SK-N-SH (cell line): ENCODE results near the gene CDH23.

Experiments
- EP300 ChIP-seq, 2 experiments: IDR thresholded peaks; 2 replicates each; pipeline versions ENCODE4 v1.4.0 to v1.6.1; 2012; ENCODE audit warnings: borderline replicate concordance in 1 of 2, low read depth in 1 of 2, low read length in 1 of 2
- FOSL2 ChIP-seq: IDR thresholded peaks from 2 replicates; pipeline ENCODE4 v1.4.0; 2012; ENCODE audit warnings: low read depth, mild to moderate bottlenecking, moderate library complexity, borderline replicate concordance
- FOXM1 ChIP-seq: IDR thresholded peaks from 2 replicates; pipeline ENCODE4 v1.4.0; 2012; ENCODE audit warnings: low read depth, mild to moderate bottlenecking
- MAX ChIP-seq: IDR thresholded peaks from 2 replicates; pipeline ENCODE4 v1.4.0; 2012; ENCODE audit warnings: low read depth
- RAD21 ChIP-seq: IDR thresholded peaks from 2 replicates; pipeline ENCODE4 v1.6.1; 2012; ENCODE audit warnings: mild to moderate bottlenecking, low read length
- SMC3 ChIP-seq: IDR thresholded peaks from 2 replicates; pipeline ENCODE4 v1.6.1; 2012; ENCODE audit warnings: low read depth, low read length, improper control_type of control experiment
- TCF12 ChIP-seq: IDR thresholded peaks from 2 replicates; pipeline ENCODE4 v1.4.0; 2012
- TF ChIP-seq, protein P1 (sequence below): fragments of 200-600 bp; sonication (generic); IDR thresholded peaks from 2 replicates; pipeline ENCODE4 v1.6.1; 2017; ENCODE audit warnings: antibody characterized with exemption, mild to moderate bottlenecking, moderate library complexity
- TF ChIP-seq, protein P2 (sequence below): IDR thresholded peaks from 2 replicates; pipeline ENCODE4; 2012

DNA sequence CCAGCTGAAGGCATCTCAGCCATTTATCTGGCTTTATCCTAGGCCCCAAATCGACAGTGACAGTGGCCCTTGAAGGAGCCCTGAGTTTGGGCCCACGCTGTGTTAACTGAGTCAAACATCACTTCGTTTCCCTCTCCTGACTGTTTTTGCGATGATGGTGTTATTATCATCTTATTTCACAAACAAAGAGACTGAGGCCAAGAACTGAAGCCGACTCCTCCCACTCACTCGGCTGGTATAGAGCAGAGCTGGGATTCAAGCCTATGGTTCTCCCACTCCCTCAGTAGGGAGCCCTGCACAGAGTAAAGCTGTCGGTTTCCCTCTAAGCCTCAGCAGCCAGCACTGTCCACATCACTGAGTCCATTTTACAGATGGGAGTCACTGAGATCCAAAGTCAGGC is 141.0 kb downstream of the CDH23 start:
- TF ChIP-seq MAX (no peak), TCF12 (no peak), RAD21 (no peak), EP300 (IDR thresholded peaks at IDR 0.05; ENCODE audit: borderline replicate concordance in 1 of 2, low read depth in 1 of 2, low read length in 1 of 2) (no peak), FOXM1 (no peak), SMC3 (no peak), FOSL2 (no peak)
- TF ChIP-seq, protein P1, sequence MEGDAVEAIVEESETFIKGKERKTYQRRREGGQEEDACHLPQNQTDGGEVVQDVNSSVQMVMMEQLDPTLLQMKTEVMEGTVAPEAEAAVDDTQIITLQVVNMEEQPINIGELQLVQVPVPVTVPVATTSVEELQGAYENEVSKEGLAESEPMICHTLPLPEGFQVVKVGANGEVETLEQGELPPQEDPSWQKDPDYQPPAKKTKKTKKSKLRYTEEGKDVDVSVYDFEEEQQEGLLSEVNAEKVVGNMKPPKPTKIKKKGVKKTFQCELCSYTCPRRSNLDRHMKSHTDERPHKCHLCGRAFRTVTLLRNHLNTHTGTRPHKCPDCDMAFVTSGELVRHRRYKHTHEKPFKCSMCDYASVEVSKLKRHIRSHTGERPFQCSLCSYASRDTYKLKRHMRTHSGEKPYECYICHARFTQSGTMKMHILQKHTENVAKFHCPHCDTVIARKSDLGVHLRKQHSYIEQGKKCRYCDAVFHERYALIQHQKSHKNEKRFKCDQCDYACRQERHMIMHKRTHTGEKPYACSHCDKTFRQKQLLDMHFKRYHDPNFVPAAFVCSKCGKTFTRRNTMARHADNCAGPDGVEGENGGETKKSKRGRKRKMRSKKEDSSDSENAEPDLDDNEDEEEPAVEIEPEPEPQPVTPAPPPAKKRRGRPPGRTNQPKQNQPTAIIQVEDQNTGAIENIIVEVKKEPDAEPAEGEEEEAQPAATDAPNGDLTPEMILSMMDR, result no peak
- TF ChIP-seq, protein P2, sequence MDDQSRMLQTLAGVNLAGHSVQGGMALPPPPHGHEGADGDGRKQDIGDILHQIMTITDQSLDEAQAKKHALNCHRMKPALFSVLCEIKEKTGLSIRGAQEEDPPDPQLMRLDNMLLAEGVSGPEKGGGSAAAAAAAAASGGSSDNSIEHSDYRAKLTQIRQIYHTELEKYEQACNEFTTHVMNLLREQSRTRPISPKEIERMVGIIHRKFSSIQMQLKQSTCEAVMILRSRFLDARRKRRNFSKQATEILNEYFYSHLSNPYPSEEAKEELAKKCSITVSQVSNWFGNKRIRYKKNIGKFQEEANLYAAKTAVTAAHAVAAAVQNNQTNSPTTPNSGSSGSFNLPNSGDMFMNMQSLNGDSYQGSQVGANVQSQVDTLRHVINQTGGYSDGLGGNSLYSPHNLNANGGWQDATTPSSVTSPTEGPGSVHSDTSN, result no peak
